H1 (cell line): ENCODE results near the gene GPC6. TPM values are rescaled to one million over a fixed set of nuclear protein-coding genes. Genes with fewer than 3 reads are reported as not detected.

Source experiments
- CTCF ChIA-PET: fragments of 300-600 bp; sonication (Branson Sonifier 250); formaldehyde crosslinking; loops from one replicate; lab custom pipeline; 2021; ENCODE audit not compliant: partially characterized antibody; lab: Charles Lee
- POLR2A ChIA-PET: fragments of 300-600 bp; sonication (Branson Sonifier 250); formaldehyde crosslinking; loops from one replicate; lab custom pipeline; 2021; ENCODE audit warnings: inconsistent platforms; ENCODE audit not compliant: partially characterized antibody; lab: Charles Lee
- DNase-seq, 2 experiments: peaks; one replicate each; pipeline versions ENCODE4 v3.0.0 to v3.0.0-alpha.2; 2010 to 2022; ENCODE audit warnings: low spot score in 2 of 2, low read depth in 1 of 2, mixed read lengths in 1 of 2
- FAIRE-seq: peaks from 2 replicates; lab custom pipeline; 2011; peaks lifted over from hg19 to GRCh38; lab: Jason Lieb, UNC
- H2AFZ ChIP-seq: 2 replicates; pipeline ENCODE4 v1.8.1; 2012; ENCODE audit warnings: low read length, inconsistent platforms
- H2AK5ac ChIP-seq: 2 replicates; pipeline ENCODE4 v1.6.1; 2013; ENCODE audit warnings: low read depth, low read length
- H2BK120ac ChIP-seq: replicated peaks from 2 replicates; pipeline ENCODE3; 2013; ENCODE audit warnings: low read depth, low read length, inconsistent platforms
- H2BK12ac ChIP-seq: 2 replicates; pipeline ENCODE4 v1.6.1; 2013; ENCODE audit warnings: low read depth, low read length
- H2BK15ac ChIP-seq: 2 replicates; pipeline ENCODE4 v1.6.1; 2013; ENCODE audit warnings: low read length
- H2BK20ac ChIP-seq: 2 replicates; pipeline ENCODE4 v1.6.1; 2013; ENCODE audit warnings: low read length
- H2BK5ac ChIP-seq: 2 replicates; pipeline ENCODE4 v1.6.1; 2013; ENCODE audit warnings: low read depth, low read length
- H3K14ac ChIP-seq: 2 replicates; pipeline ENCODE4 v1.6.1; 2013; ENCODE audit warnings: inconsistent platforms; ENCODE audit not compliant: insufficient read length
- H3K18ac ChIP-seq: 2 replicates; pipeline ENCODE4 v1.6.1; 2013; ENCODE audit warnings: low read length; ENCODE audit errors: extremely low read depth
- H3K23ac ChIP-seq: 2 replicates; pipeline ENCODE4 v1.6.1; 2013; ENCODE audit warnings: inconsistent platforms; ENCODE audit not compliant: insufficient read length
- H3K23me2 ChIP-seq: 2 replicates; pipeline ENCODE4 v1.6.1; 2013; ENCODE audit warnings: low read depth, low read length
- H3K27ac ChIP-seq: 2 replicates; pipeline ENCODE4 v1.6.1; 2011; ENCODE audit warnings: low read depth, low read length, inconsistent platforms
- H3K27me3 ChIP-seq, 4 experiments: replicated peaks in 1 of 4; 1 replicate in 1 of 4; 2 replicates in 3 of 4; pipeline versions ENCODE4 v1.6.1 to v1.8.1; 2011 to 2013; ENCODE audit warnings: low read length in 3 of 4, mild to moderate bottlenecking in 3 of 4, inconsistent platforms in 2 of 4, mixed read lengths in 2 of 4, moderate library complexity in 1 of 4; ENCODE audit not compliant: control insufficient read depth in 3 of 4, insufficient read depth in 3 of 4; ENCODE audit errors: extremely low read depth in 1 of 4
- H3K36me3 ChIP-seq, 4 experiments: 2 replicates each; pipeline versions ENCODE4 v1.6.1 to v1.8.1; 2011 to 2013; ENCODE audit warnings: mild to moderate bottlenecking in 4 of 4, low read length in 3 of 4, moderate library complexity in 2 of 4, control low read depth in 1 of 4, inconsistent platforms in 1 of 4; ENCODE audit not compliant: insufficient read depth in 4 of 4, control insufficient read depth in 2 of 4
- H3K4ac ChIP-seq: replicated peaks from 2 replicates; pipeline ENCODE3; 2013; ENCODE audit warnings: low read length, low read depth, mixed read lengths, inconsistent platforms; ENCODE audit not compliant: insufficient read length
- H3K4me1 ChIP-seq, 4 experiments: replicated peaks in 1 of 4; 1 replicate in 1 of 4; 2 replicates in 3 of 4; pipeline versions ENCODE4 v1.6.1 to v1.8.1; 2011 to 2013; ENCODE audit warnings: low read length in 3 of 4, inconsistent platforms in 2 of 4, mixed read lengths in 1 of 4; ENCODE audit not compliant: insufficient read depth in 4 of 4, control insufficient read depth in 3 of 4
- H3K4me2 ChIP-seq, 2 experiments: 2 replicates each; pipeline versions ENCODE4 v1.6.1 to v1.8.1; 2011 to 2013; ENCODE audit warnings: low read depth in 2 of 2, low read length in 2 of 2, control low read depth in 1 of 2, inconsistent platforms in 1 of 2, mild to moderate bottlenecking in 1 of 2; ENCODE audit not compliant: insufficient read depth in 1 of 2
- H3K4me3 ChIP-seq, 4 experiments: fragments of 200-600, 300-600 bp in 1 of 4; sonication (generic), shearing (Covaris generic), sonication (Bioruptor Twin) in 1 of 4; 2 replicates each; pipeline versions ENCODE4 v1.5.1 to v1.8.1; 2011 to 2016; ENCODE audit warnings: low read length in 4 of 4, low read depth in 3 of 4, control low read depth in 2 of 4, inconsistent platforms in 2 of 4, mild to moderate bottlenecking in 2 of 4, mixed read lengths in 1 of 4, moderate library complexity in 1 of 4; ENCODE audit not compliant: insufficient read depth in 2 of 4; ENCODE audit errors: extremely low read depth in 1 of 4
- H3K56ac ChIP-seq: replicated peaks from 2 replicates; pipeline ENCODE3; 2013; ENCODE audit warnings: low read depth, mild to moderate bottlenecking, mixed read lengths, low read length, inconsistent platforms; ENCODE audit not compliant: insufficient read length
- H3K79me1 ChIP-seq: 2 replicates; pipeline ENCODE4 v1.6.1; 2013; ENCODE audit warnings: low read depth, low read length, control low read depth
- H3K79me2 ChIP-seq, 2 experiments: 2 replicates each; pipeline versions ENCODE4 v1.6.1 to v1.8.1; 2012 to 2013; ENCODE audit warnings: low read length in 2 of 2, mild to moderate bottlenecking in 2 of 2, inconsistent platforms in 1 of 2; ENCODE audit not compliant: insufficient read depth in 2 of 2, control insufficient read depth in 1 of 2
- H3K9ac ChIP-seq, 4 experiments: replicated peaks in 1 of 4; 1 replicate in 1 of 4; 2 replicates in 3 of 4; pipeline versions ENCODE4 v1.6.1 to v1.8.1; 2011 to 2013; ENCODE audit warnings: low read depth in 3 of 4, low read length in 3 of 4, control low read depth in 2 of 4, mild to moderate bottlenecking in 2 of 4, moderate library complexity in 2 of 4, inconsistent platforms in 1 of 4; ENCODE audit errors: extremely low read depth in 1 of 4
- H3K9me3 ChIP-seq, 2 experiments: 2 replicates each; pipeline versions ENCODE4 v1.6.1 to v1.8.1; 2012 to 2013; ENCODE audit warnings: mild to moderate bottlenecking in 2 of 2, moderate library complexity in 2 of 2, control low read depth in 1 of 2, inconsistent platforms in 1 of 2, low read depth in 1 of 2, low read length in 1 of 2, mixed read lengths in 1 of 2; ENCODE audit not compliant: insufficient read depth in 2 of 2
- H4K20me1 ChIP-seq, 2 experiments: replicated peaks in 1 of 2; 2 replicates each; pipeline versions ENCODE3 to v1.8.1; 2011 to 2013; ENCODE audit warnings: inconsistent platforms in 2 of 2, low read length in 2 of 2, mild to moderate bottlenecking in 1 of 2; ENCODE audit not compliant: insufficient read depth in 2 of 2, control insufficient read depth in 1 of 2
- H4K5ac ChIP-seq: 2 replicates; pipeline ENCODE4 v1.6.1; 2013; ENCODE audit warnings: low read length, low read depth, mixed read lengths, inconsistent platforms; ENCODE audit not compliant: insufficient read length
- H4K8ac ChIP-seq: 2 replicates; pipeline ENCODE4 v1.8.0; 2013; ENCODE audit warnings: mild to moderate bottlenecking, moderate library complexity, low read length, inconsistent platforms; ENCODE audit not compliant: insufficient read depth; ENCODE audit errors: extremely low read depth
- H4K91ac ChIP-seq: replicated peaks from 2 replicates; pipeline ENCODE3; 2013; ENCODE audit warnings: low read length, mixed read lengths, inconsistent platforms; ENCODE audit not compliant: insufficient read length
- PHF8 ChIP-seq: fragments of 200-600 bp; sonication (generic); conservative IDR thresholded peaks from 2 replicates; pipeline ENCODE4 v1.7.1; 2012; ENCODE audit warnings: low read depth, mild to moderate bottlenecking, inconsistent platforms, low read length, moderate library complexity
- TCF12 ChIP-seq: IDR thresholded peaks from 2 replicates; pipeline ENCODE4 v1.6.1; 2011; ENCODE audit warnings: low read depth, mild to moderate bottlenecking, low read length
- WGBS, 2 experiments: shearing (Covaris generic) in 1 of 2; methylation state at CpG; one replicate each; pipeline versions ENCODE4 v1.1.6 to v1.1.7; 2013 to 2015; ENCODE audit warnings: low lambda C conversion rate in 2 of 2, mixed read lengths in 2 of 2, inconsistent platforms in 1 of 2, low coverage in 1 of 2, missing lambda C conversion rate in 1 of 2; ENCODE audit not compliant: insufficient replicate concordance in 2 of 2, insufficient coverage in 1 of 2, insufficient read length in 1 of 2; ENCODE audit errors: extremely low coverage in 1 of 2, missing lambda C conversion rate in 1 of 2; 5-methylcytosine and 5-hydroxymethylcytosine counted together
- polyA plus RNA-seq, 7 experiments: library from polyadenylated mRNA; depleted of rRNA in 3 of 7; stranded (reverse) in 5 of 7; unstranded in 2 of 7; fragments of >200 nt in 5 of 7; fragments of 200-250 nt in 2 of 7; gene quantifications; 1 replicate in 5 of 7; 2 replicates in 1 of 7; 4 replicates in 1 of 7; pipeline versions ENCODE4 v1.2.1 to v1.2.3, GENCODE V29; 2011 to 2013; ENCODE audit warnings: missing spikeins in 2 of 7, mixed read lengths in 2 of 7
- total RNA-seq: library from RNA; stranded (reverse); fragmentation: NEBNext Ultra II Directional; extraction: Animal tissue kit (Norgen Biotek cat#: 25700); gene quantifications from 2 replicates; pipeline ENCODE4 v1.2.1, GENCODE V29; 2021

GPC6 gene
- total and polyA plus RNA-seq, 2 of the 8 experiments (the other 6 are each of a cell fraction or from before 2014, with no cell fraction given) = 5.4 to 12.0 TPM

- Histone ChIP-seq H3K27ac (no peak overlapping the region), H2AFZ (no peak overlapping the region), H3K79me1 (no peaks in the 10 kb centered on the region), H3K18ac (no peak overlapping the region), H3K27me3 (no peaks in the 10 kb centered on the region), H2BK120ac (no peak overlapping the region), H3K4me1 (no peaks in the 10 kb centered on the region), H4K5ac (no peak overlapping the region), H3K56ac (no peak overlapping the region), H2BK20ac (no peak overlapping the region), H3K36me3 (no peaks in the 10 kb centered on the region), H4K91ac (no peak overlapping the region), H4K8ac (no peak overlapping the region), H3K79me2 (no peaks in the 10 kb centered on the region), H2BK5ac (no peak overlapping the region), H3K9ac (no peak overlapping the region), H3K4me2 (no peak overlapping the region), H3K14ac (no peak overlapping the region), H2AK5ac (no peak overlapping the region), H3K9me3 (no peaks in the 10 kb centered on the region), H3K23me2 (no peaks in the 10 kb centered on the region), H3K23ac (no peak overlapping the region), H3K4ac (no peak overlapping the region), H2BK15ac (no peak overlapping the region), H4K20me1 (no peaks in the 10 kb centered on the region), H2BK12ac (no peak overlapping the region), H3K4me3 (no peak overlapping the region)
- ChIA-PET CTCF (interaction anchor here (0.7 kb wide), 1 partner anchor 1143 kb away, joined by 3 read pairs; the partner anchor contains the start of gene GPC6), POLR2A (no interaction called here)
- DNase-seq = no peak
- FAIRE-seq = no peak
- 92% methylated on average over 1 of the region's 1 CpG; no CpG with 5 or more reads in 1 of the 2 experiments for WGBS, 2 experiments
- TF ChIP-seq TCF12 = no peak
- TF ChIP-seq PHF8 = no peak
These were observed 1143.4 kb downstream of the GPC6 start for GRCh38 chr13:94369972-94370436.
